ENCODE results near the gene SH3RF3. TPM values are rescaled to one million over a fixed set of nuclear protein-coding genes. Genes with fewer than 3 reads are reported as not detected.

The SH3RF3 gene
- total and polyA plus RNA-seq, 2 of the 13 experiments (the other 11 are each of a cell fraction or from before 2014, with no cell fraction given), result 0.04 TPM; not detected in 1

- 0 out of 2 replicates have a peak, but pooled peaks have one; percentile 32 for TF ChIP-seq HNF1B (CRISPR knock-in tag; IDR thresholded peaks at IDR 0.05)
- TF ChIP-seq IRX3 (CRISPR knock-in tag; IDR thresholded peaks at IDR 0.05; ENCODE audit: borderline replicate concordance, low read depth), result no peak
- peak; percentile 82 for TF ChIP-seq SALL1 (CRISPR knock-in tag; IDR thresholded peaks at IDR 0.05)
- no peak for TF ChIP-seq SRSF1 (optimal IDR thresholded peaks at IDR 0.05; ENCODE audit: low read depth, low read length)
- peak; percentile 61 for TF ChIP-seq HOXA3 (CRISPR knock-in tag; IDR thresholded peaks at IDR 0.05)
- no peak for TF ChIP-seq ZNF3 (CRISPR knock-in tag; IDR thresholded peaks at IDR 0.05)
- no peak for TF ChIP-seq PLSCR1 (CRISPR knock-in tag; IDR thresholded peaks at IDR 0.05; ENCODE audit: borderline replicate concordance)
- TF ChIP-seq, protein P1, sequence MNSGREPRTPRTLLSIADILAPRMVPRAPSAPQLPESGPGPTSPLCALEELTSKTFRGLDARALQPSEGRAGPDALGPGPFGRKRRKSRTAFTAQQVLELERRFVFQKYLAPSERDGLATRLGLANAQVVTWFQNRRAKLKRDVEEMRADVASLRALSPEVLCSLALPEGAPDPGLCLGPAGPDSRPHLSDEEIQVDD (CRISPR knock-in tag; IDR thresholded peaks at IDR 0.05; ENCODE audit: borderline replicate concordance), result 0 out of 2 replicates have a peak, but pooled peaks have one; percentile 39
- TF ChIP-seq, protein P2, sequence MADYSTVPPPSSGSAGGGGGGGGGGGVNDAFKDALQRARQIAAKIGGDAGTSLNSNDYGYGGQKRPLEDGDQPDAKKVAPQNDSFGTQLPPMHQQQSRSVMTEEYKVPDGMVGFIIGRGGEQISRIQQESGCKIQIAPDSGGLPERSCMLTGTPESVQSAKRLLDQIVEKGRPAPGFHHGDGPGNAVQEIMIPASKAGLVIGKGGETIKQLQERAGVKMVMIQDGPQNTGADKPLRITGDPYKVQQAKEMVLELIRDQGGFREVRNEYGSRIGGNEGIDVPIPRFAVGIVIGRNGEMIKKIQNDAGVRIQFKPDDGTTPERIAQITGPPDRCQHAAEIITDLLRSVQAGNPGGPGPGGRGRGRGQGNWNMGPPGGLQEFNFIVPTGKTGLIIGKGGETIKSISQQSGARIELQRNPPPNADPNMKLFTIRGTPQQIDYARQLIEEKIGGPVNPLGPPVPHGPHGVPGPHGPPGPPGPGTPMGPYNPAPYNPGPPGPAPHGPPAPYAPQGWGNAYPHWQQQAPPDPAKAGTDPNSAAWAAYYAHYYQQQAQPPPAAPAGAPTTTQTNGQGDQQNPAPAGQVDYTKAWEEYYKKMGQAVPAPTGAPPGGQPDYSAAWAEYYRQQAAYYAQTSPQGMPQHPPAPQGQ (CRISPR knock-in tag; IDR thresholded peaks at IDR 0.05; ENCODE audit: borderline replicate concordance), result no peak
- no peak for TF ChIP-seq ZNF12 (CRISPR knock-in tag; IDR thresholded peaks at IDR 0.05)
- TF ChIP-seq BCL3 (CRISPR knock-in tag; IDR thresholded peaks at IDR 0.05), result no peak
- peak; percentile 45; the same call in 1 of the 2 replicates for TF ChIP-seq SPEN (CRISPR knock-in tag; IDR thresholded peaks at IDR 0.05; ENCODE audit: low read depth)
- TF ChIP-seq KDM4B (CRISPR knock-in tag; IDR thresholded peaks at IDR 0.05), result no peak
- peak; percentile 50; the same call in 1 of the 2 replicates for TF ChIP-seq ZNF441 (CRISPR knock-in tag; IDR thresholded peaks at IDR 0.05; ENCODE audit: borderline replicate concordance)
- TF ChIP-seq, protein P3, sequence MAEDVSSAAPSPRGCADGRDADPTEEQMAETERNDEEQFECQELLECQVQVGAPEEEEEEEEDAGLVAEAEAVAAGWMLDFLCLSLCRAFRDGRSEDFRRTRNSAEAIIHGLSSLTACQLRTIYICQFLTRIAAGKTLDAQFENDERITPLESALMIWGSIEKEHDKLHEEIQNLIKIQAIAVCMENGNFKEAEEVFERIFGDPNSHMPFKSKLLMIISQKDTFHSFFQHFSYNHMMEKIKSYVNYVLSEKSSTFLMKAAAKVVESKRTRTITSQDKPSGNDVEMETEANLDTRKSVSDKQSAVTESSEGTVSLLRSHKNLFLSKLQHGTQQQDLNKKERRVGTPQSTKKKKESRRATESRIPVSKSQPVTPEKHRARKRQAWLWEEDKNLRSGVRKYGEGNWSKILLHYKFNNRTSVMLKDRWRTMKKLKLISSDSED (CRISPR knock-in tag; IDR thresholded peaks at IDR 0.05), result no peak
- TF ChIP-seq, protein P4, sequence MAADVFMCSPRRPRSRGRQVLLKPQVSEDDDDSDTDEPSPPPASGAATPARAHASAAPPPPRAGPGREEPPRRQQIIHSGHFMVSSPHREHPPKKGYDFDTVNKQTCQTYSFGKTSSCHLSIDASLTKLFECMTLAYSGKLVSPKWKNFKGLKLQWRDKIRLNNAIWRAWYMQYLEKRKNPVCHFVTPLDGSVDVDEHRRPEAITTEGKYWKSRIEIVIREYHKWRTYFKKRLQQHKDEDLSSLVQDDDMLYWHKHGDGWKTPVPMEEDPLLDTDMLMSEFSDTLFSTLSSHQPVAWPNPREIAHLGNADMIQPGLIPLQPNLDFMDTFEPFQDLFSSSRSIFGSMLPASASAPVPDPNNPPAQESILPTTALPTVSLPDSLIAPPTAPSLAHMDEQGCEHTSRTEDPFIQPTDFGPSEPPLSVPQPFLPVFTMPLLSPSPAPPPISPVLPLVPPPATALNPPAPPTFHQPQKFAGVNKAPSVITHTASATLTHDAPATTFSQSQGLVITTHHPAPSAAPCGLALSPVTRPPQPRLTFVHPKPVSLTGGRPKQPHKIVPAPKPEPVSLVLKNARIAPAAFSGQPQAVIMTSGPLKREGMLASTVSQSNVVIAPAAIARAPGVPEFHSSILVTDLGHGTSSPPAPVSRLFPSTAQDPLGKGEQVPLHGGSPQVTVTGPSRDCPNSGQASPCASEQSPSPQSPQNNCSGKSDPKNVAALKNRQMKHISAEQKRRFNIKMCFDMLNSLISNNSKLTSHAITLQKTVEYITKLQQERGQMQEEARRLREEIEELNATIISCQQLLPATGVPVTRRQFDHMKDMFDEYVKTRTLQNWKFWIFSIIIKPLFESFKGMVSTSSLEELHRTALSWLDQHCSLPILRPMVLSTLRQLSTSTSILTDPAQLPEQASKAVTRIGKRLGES (CRISPR knock-in tag; IDR thresholded peaks at IDR 0.05; ENCODE audit: borderline replicate concordance), result no peak; the same call in 1 of the 2 replicates
- TF ChIP-seq BRD4 (CRISPR knock-in tag; IDR thresholded peaks at IDR 0.05), result no peak
Measured at GRCh38 chr2:109529532-109530449, 400.8 kb downstream of the SH3RF3 start (continued).
